GM18499 (cell line): ENCODE results near the gene C2orf80.
"Not testable (repeated sequence)": the region's sequence is repeated elsewhere in the genome, so short reads cannot be mapped to it uniquely, and the experiment has no call there.

ENCODE experiments used
- ATAC-seq: cut with Tn5 transposase; IDR thresholded peaks from one replicate; pipeline ENCODE4 v1.9.1; 2021; ENCODE audit warnings: moderate number of reproducible peaks; ENCODE audit not compliant: insufficient read depth, unreplicated experiment

Gene C2orf80

DNA sequence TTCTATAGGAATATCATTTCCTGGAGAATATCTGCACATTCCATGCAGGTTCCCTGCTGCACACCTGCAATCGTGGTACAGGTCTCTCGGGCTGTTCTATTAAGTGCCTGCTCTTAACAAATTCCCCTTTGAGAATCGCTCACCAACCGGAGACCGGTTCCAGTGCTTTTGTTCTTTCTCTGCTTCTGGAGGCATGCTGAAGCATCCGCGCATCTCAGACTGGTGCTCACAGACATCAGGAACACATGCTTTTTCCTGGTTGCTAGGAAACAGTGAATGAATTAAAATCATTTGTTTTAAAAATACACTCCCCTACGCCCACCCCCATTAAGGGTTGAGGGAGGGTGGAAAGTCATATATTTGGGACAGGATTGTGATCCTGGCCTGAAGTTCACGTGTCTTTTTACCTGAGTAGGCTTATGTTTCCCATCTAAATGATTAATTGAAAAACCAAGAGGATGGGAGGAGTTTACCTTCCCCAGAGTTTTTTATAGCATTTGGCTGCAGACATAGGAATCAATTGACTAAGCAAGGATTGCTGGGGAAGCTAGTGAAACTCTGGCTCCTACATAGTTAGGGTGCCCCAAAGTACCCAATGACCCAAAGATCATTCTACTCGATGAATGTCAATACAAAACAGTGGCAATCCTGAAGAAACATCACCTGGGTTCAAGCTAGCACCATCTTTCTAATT, at the start of gene C2orf80:
Gene C2orf80 (minus strand): TSS at position 221 of the 694 bp plus-strand sequence. CDS start 3,044 bp downstream, outside the sequence.
- ATAC-seq, result no peak

DNA sequence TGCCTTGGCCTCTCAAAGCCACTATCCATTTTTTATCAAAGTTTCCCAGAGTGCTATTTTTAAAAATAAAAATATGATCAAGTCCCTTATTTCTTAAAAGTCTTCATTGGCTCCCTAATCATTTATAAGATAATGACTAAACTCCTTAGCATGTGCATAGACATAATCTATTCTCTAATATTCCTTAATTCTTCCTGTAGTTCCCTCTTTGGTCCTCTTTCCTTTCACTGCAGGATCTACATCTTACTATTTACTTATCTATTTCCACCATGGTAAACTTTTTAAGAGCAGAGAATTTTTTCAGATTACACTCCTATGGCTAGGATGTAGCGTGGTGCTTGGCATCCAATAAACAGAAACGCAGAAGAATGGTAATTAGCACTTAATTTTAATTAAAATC, 46.0 kb upstream of the C2orf80 start:
- ATAC-seq, result no peak

DNA sequence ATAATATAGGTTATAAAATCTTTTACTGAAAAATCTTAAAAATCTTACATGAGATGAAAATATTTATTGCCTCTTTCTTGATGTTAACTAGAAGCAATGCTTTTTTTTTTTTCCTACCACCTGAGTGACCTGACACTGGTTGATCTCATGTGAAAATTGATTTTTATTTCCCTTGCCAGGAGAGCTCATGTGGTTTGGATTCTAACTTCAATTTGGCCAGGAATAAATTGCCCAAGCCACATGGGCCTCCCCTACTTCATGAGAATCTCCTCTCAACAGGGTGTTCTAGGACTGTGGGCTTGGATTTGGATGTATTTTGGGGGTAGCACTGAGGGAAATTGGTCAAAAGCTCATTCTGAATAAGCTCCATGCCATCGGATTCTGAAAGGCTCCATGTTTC, 45.0 kb upstream of the C2orf80 start:
- no peak for ATAC-seq

DNA sequence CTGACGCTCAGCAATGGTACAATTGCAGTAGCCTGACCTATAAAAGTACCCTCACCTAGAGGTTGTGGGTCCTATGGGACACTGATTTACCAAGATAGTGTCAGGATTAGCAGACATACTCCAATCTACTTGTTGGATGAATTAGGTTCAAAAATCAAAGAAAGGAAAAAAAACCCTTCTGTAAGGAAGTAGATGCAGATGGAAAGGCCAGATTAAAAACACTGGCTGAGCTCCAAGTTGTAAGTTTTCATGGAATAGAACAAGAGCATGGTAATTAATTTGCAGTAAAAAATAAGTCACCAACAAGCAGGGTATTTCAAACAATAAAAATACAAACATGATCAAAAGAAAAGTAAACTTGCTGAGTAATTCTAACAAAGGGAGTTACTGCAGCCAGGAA, 38.6 kb upstream of the C2orf80 start:
- ATAC-seq, result no peak

DNA sequence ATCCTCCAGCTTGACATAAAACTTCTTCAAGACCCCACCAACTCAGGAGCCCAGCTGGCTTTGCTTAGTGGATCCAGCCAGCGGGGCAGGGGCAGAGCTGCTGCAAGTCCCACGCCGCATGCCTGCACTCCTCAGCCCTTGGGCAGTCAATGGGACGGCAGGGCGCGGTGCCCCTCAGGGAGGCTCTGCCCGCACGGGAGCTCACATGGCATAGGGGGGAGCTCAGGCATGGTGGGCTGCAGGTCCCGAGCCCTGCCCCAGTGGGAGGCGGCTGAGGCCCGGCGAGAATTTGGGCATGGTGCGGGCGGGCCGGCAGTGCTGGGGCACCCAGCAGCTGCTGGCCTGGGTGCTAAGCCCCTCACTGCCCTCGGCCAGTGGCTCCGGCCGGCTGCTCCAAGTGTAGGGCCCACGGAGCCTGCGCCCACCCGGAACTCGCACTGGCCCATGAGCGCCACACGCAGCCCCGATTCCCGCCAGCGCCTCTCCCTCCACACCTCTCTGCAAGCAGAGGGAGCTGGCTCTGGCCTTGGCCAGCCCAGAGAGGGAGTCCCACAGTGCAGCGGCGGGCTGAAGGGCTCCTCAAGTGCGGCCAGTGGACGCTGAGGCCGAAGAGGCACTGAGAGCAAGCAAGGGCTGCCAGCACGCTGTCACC, 37.9 kb upstream of the C2orf80 start:
- ATAC-seq, result no peak

DNA sequence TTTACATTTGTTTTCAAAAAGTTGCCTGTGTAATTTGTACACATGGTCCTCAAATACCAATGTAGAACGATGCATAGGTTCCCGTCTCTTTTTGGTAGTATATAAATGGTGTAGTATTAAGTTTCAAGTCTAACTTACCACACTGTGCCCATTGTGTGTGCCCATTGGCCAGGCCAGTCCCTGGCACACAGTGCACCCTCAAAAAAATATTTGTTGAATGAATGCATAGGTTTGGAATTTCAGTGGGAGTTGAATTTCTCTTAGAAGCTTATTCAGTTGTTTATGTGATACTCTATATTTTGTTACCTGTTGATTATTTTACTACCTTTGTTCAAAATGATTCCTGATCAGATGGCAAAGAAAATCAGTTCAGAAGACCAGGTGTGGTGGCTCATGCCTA, 35.0 kb upstream of the C2orf80 start:
- no peak for ATAC-seq

DNA sequence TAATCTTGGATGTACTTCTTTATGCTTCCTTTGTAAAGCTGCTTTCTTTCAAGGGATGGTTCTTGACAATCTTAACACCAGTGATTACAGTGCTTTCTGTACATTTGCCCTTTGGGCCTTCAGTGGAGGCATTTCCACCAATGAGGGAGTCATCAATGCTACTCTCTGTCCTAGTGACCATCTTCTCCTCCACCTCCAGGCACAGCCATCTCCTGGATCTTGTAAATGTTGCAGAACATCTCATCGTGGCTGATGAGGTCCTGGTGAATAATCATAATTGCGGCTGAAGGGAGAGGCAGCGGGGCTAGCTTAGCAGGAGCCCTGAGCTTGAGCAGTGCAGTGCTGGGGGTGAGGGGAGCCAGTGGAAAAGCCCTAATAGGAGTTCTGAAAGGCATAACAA, 32.5 kb upstream of the C2orf80 start:
- no peak for ATAC-seq

DNA sequence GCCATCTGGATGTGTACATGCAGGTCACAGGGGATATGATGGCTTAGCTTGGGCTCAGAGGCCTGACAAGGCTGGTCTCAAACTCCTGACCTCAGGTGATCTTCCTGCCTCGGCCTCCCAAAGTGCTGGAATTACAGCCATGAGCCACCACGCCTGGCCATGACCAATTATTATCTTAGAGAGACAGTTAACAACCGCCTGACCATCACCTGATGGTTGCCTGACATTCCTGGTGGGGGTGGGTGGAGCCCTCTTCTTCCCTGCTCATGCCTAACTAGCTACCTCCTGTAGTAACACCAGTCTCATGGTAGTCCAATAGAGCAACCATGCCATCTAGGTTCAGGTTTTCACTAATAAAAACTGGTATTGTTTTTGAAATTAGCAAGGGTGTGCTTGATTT, 32.0 kb upstream of the C2orf80 start:
- ATAC-seq, result not testable (repeated sequence)

DNA sequence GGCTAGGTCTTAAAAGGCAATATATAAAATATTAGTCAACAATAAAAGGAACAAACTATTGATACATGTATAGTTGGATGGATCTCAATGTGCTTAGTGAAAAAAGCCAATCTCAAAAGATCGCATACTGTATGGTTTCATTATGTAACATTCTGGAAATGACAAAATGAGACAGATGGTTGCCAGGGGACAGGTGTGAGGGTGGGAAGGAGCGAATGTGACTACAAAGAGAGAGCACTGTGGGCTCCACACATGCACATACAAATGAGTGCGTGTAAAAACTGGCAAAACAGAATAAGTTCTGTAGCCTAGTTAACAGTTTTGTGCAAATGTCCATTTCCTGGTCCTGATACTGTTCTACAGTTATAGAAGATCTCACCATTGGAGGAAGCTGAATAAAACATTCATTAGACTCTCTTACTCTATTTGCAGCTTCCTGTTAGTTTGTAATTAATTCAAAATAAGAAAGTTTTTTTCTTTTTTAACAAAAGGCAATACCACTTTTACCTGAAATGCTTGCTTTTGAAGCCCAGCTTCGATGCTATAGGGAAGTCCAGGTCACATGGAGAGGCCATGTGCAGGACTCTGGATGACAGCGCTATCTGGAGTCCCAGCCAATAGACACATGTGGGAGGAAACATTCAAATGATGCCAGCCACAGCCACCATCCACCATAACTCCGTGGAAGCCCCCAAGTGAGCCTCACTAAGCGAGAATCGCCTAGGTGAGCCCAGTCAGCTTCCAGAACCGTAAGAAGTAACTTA, 21.0 kb upstream of the C2orf80 start:
- no peak for ATAC-seq

DNA sequence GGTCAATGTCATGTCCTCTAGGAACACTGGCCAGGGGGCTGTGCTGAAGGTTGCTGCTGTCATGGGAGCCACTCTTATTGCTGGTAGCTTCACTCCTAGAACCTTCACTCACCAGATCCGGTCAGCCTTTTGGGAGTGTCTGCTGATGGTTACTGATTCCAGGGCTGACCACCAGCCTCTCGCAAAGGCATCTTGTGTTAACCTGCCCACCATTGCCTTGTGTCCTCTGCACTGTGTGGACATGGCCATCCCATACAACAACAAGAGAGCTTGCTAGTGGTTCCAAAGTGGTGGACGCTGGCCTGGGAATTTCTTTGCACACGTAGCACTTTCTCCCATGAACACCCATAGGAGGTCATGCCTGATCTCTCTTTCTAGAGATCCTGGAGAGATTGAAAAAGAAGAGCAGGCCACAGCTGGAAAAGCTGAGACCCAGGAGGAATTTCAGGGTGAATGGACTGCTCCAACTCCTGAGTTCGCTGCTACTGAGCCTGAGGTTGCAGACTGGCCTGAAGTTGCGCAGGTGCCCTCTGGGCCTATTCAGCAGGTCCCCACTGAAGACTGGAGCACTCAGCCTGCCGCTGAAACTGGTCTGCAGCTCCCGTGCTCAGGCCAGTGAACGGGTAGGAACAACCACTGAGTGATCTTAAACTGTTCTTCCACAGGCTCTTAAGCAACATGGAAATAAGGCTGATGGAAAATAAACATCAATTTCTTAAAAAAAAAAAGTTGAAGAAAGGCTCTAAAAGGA, 18.7 kb upstream of the C2orf80 start:
- no peak for ATAC-seq

DNA sequence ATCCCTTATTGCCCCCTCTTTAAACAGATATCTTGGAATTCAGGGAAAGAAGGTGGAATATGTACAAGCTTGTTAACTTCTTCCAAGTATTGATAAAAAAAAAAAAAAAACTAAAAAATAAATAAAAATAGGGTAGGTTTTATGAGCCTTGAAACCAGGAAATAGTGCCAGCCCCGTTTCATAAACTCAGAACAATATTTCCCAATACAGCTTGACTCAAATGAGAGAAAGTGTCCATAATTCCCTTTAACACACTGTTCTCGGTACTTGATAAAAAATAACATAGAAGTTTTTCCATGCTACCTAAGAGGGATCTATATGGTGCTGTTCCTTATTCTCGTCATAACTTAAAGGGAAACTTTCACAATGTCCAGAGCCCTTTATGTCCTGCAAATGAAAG, 17.9 kb upstream of the C2orf80 start:
- ATAC-seq, result no peak

DNA sequence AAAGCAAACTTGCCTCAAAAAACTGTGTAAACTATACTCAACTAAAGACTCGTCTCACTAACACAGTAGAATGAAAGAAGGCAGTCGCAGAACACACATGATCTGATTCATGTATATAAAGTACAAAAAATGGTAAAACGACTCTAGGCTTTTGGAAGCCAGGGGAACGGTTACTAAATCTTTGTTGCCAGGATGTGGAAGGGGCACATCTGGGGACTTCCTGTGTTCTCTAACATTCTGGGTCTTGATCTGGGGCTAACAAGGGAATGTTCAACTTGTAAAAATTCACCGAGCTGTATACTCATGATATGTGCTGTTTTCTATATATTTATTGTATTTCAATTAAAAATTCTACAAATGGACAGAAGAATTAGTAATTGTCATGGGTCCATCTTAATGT, 14.3 kb upstream of the C2orf80 start:
- no peak for ATAC-seq

DNA sequence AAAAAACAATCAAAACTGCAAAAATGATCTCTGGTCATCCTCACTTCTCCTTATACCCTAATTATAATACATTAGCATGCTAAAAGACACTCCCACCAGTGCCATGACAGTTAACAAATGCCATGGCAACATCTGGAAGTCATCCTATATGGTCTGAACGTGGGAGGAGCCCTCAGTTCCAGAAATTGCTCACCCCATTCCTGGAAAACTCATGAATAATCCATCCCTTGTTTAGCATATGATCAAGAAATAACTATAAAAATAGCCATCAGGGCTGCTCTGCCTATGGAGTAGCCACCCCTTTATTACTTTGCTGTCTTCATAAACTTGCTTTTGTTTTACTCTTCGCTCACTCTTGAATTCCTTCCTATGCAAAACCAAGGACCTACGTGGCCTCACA, 5.7 kb upstream of the C2orf80 start:
- no peak for ATAC-seq

DNA sequence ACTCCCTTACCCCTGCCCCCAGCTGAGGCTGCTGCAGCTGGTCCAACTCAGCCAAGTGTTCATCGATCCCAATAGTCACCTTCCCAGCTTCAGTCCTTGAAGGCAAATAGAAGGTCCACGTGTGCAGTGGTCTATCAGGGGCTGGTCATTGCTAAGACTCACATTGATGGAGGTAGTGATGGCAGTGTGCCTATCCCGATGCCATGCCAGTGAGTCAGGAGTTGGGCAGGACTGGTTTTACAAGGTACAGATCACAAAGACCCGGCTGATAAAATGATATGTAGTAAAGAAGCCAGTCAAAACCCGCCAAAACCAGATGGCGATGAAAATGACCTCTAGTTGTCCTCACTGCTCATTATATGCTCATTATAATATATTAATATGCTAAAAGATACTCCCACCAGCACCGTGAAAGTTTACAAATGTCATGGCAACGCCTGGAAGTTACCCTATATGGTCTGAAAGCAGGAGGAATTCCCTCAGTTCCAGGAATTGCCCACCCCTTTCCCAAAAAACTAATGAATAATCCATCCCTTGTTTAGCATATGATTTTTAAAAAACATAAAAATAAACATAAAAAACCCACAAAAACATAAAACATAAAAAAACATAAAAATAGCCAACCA, 2.9 kb upstream of the C2orf80 start:
- no peak for ATAC-seq

DNA sequence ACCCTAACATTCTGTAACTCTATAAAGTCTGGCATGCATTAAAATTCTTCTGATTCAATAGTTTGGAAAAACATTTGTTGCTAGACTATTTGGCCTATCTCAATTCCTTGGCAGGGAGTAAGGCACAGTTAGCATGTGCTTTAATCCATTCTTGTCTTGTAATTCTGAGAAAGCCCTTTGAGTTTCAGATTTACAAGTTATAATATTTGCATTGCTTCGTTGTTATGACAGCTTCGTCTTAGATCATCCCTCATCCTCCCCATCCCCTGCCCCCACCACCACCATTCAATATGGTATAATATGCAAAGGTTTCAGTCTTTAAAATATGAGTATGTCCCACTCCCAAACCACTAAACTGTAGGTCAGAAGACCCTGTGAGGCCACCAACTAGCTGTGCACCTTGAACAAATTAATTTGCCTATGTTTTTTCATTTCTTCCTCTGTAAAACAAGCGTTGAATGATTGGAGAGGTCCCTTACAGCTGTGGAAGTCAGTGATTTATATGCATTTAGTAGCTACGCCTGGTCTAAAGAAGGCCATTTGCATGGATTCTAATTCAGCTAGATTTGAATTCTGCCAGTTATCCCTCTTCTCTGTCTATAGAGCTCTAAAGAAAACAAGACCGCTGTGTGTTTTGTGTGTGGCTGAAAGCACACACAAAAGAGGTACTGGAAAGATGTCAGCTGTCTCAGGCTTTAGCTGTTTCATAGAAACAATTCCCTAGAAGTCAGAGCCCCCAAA, 591 bp downstream of the C2orf80 start:
- ATAC-seq, result no peak

DNA sequence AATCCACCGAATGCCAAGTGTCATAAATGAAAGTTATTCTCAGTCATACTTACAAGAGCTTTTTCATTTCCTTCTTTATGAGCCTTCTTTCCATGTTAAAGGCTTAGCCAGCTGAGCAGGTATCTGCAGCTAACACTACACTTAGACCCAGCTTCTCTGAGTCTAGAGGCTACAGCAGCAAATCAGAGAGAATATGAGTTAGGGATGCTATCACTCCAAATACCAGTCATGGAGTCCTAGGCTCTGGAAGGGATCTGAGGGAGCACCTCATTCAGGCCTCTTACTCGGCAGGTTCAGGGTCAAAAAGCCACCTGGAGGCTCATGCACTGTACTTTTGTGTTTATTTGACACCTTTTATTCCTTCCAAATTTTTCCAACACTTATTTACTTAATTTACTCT, 2.9 kb downstream of the C2orf80 start:
- no peak for ATAC-seq

DNA sequence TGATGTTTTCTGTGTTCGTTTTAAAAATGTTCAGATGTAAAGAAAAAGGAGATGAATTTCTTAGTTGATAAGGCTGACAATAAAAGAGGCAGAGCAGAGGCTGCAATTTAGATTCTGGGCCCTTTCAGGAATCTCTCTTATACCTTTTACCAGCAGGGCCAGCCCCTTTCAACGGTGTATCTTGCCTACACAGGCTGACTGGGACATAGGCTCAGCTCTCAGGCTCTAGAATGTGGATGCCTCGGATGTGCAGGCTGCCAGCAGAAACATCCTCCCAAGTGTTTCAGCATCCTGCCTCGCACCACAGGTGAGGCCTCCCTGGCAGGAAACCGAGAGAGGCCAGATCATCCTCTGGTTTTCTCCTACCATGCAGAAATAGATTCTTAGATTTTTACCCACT, 3.4 kb downstream of the C2orf80 start:
- ATAC-seq, result no peak

DNA sequence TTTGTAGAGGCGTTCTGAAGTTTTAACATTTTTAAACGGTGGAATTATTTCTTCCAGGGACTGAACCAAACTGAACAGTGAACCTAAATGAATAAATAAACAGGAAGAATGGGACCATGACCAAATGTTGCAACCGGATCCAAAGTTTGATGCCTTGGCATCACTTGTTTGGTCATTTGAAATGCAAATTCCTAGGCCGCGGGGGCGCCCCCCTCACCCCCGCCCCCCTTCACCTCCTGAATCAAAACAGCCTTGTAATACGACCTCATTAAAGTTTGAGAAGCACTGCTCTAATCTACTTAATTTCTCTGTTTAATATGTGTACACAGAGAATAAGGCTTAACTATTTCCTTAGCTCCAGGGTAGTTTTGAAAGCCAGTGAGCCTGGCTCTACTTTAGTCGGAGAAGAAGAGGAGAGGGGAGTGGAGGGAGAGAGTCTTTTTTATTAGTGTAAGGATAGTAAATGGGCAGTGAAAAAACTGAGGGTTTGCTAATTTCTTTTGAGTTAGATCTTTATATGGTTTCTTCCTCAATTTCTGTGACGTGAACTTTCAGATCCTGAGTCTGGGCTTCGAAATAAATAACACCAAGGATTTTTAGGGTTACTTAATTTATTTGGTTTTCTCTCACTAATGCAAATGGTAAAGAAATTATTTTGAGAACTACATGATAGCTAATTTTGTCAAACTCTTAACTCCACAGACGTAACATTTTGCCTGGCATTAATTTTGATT, 5.7 kb downstream of the C2orf80 start:
- no peak for ATAC-seq

DNA sequence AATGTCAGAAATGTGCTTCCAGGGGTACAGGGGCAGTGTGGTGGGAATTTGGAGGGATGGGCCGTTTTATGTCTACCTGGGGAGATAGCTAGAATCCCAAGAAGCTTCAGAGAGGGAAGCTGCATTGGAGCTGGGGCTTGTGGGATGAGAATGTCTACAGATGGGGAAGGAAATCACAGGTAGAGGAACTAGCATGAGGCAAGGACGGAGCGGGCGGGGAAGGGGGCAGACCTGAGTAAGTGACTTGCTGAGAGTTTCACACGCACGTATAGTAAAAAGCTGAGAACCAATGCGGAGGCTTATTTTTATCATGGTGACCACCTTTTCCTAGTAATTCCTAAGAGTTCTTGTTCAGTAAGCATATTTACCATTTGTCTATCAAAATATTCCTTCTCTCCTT, 6.3 kb downstream of the C2orf80 start:
- ATAC-seq, result no peak
